PFSK-1 (cell line): ENCODE data around the gene CEP83. TPM values are rescaled to one million over a fixed set of nuclear protein-coding genes. Genes with fewer than 3 reads are reported as not detected.

Experiments
- FOXP2 ChIP-seq: optimal IDR thresholded peaks from 2 replicates; pipeline ENCODE3; 2011; ENCODE audit warnings: borderline replicate concordance, control low read depth, inconsistent platforms; ENCODE audit not compliant: insufficient read depth; ENCODE audit errors: extremely low read length, extremely low read depth
- POLR2AphosphoS5 ChIP-seq: IDR thresholded peaks from 2 replicates; pipeline ENCODE4 v1.6.1; 2012; ENCODE audit warnings: low read depth, mild to moderate bottlenecking, control low read depth, low read length, moderate library complexity
- SIN3A ChIP-seq: IDR thresholded peaks from 2 replicates; pipeline ENCODE4 v1.6.1; 2012; ENCODE audit warnings: mild to moderate bottlenecking, low read length, moderate library complexity, borderline replicate concordance; ENCODE audit not compliant: insufficient read depth
- TAF1 ChIP-seq: IDR thresholded peaks from 2 replicates; pipeline ENCODE4 v1.6.1; 2012; ENCODE audit warnings: low read length, control low read depth, borderline replicate concordance; ENCODE audit not compliant: insufficient read depth
- polyA plus RNA-seq: library from polyadenylated mRNA; unstranded; fragments of >200 nt; gene quantifications from one replicate; pipeline ENCODE4 v1.2.1, GENCODE V29; 2012; ENCODE audit warnings: low read depth, missing spikeins; ENCODE audit not compliant: insufficient read length
- TF ChIP-seq, protein P1 (sequence below), 2 experiments: IDR thresholded peaks; 2 replicates each; pipeline versions ENCODE4 v1.6.1 to v1.8.0; 2011 to 2012; ENCODE audit warnings: low read depth in 2 of 2, low read length in 2 of 2, control low read depth in 1 of 2, inconsistent platforms in 1 of 2, mild to moderate bottlenecking in 1 of 2, moderate library complexity in 1 of 2; ENCODE audit not compliant: insufficient read depth in 1 of 2

The CEP83 gene, protein sequence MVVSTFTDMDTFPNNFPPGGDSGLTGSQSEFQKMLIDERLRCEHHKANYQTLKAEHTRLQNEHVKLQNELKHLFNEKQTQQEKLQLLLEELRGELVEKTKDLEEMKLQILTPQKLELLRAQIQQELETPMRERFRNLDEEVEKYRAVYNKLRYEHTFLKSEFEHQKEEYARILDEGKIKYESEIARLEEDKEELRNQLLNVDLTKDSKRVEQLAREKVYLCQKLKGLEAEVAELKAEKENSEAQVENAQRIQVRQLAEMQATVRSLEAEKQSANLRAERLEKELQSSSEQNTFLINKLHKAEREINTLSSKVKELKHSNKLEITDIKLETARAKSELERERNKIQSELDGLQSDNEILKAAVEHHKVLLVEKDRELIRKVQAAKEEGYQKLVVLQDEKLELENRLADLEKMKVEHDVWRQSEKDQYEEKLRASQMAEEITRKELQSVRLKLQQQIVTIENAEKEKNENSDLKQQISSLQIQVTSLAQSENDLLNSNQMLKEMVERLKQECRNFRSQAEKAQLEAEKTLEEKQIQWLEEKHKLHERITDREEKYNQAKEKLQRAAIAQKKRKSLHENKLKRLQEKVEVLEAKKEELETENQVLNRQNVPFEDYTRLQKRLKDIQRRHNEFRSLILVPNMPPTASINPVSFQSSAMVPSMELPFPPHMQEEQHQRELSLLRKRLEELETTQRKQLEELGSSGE
- 6.7 TPM for polyA plus RNA-seq

- TF ChIP-seq TAF1 (0 out of 2 replicates have a peak, but pooled peaks have one; percentile 67), SIN3A (no peak), FOXP2 (peak; percentile 74), POLR2AphosphoS5 (peak; percentile 96)
- TF ChIP-seq, protein P1, sequence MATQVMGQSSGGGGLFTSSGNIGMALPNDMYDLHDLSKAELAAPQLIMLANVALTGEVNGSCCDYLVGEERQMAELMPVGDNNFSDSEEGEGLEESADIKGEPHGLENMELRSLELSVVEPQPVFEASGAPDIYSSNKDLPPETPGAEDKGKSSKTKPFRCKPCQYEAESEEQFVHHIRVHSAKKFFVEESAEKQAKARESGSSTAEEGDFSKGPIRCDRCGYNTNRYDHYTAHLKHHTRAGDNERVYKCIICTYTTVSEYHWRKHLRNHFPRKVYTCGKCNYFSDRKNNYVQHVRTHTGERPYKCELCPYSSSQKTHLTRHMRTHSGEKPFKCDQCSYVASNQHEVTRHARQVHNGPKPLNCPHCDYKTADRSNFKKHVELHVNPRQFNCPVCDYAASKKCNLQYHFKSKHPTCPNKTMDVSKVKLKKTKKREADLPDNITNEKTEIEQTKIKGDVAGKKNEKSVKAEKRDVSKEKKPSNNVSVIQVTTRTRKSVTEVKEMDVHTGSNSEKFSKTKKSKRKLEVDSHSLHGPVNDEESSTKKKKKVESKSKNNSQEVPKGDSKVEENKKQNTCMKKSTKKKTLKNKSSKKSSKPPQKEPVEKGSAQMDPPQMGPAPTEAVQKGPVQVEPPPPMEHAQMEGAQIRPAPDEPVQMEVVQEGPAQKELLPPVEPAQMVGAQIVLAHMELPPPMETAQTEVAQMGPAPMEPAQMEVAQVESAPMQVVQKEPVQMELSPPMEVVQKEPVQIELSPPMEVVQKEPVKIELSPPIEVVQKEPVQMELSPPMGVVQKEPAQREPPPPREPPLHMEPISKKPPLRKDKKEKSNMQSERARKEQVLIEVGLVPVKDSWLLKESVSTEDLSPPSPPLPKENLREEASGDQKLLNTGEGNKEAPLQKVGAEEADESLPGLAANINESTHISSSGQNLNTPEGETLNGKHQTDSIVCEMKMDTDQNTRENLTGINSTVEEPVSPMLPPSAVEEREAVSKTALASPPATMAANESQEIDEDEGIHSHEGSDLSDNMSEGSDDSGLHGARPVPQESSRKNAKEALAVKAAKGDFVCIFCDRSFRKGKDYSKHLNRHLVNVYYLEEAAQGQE (IDR thresholded peaks at IDR 0.05; ENCODE audit: insufficient read depth in 1 of 2, low read depth in 2 of 2, low read length in 2 of 2) = no peak
These were observed at the start of gene CEP83 for GRCh38 chr12:94459728-94460615. Gene CEP83 (minus strand): TSS chr12:94459867. CDS start chr12:94412490, 47,377 bp downstream.

DNA sequence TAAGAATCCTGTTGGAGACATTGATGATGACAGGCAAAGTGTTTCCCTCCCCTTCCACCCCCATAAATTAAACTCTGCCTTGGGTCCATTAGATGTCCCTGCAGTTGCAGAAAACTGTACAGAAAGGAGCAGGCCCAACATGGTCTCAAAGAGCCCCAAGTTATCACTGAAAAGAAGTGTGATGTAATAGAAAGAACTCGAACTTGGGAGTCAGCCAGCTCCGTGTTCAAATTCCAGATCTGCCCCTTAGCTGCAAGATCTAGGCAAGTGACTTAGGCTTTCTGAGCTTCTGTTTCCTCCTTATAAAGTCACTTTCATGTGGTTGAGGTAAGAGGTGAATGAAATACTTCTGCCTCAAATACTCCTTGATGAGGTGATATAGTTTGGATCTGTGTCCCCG lies 49.6 kb upstream of the CEP83 start:
- TF ChIP-seq, protein P1 (IDR thresholded peaks at IDR 0.05; ENCODE audit: insufficient read depth in 1 of 2, low read depth in 2 of 2, low read length in 2 of 2) = no peak
- TF ChIP-seq FOXP2 (no peak), POLR2AphosphoS5 (no peak), SIN3A (no peak), TAF1 (no peak)

DNA sequence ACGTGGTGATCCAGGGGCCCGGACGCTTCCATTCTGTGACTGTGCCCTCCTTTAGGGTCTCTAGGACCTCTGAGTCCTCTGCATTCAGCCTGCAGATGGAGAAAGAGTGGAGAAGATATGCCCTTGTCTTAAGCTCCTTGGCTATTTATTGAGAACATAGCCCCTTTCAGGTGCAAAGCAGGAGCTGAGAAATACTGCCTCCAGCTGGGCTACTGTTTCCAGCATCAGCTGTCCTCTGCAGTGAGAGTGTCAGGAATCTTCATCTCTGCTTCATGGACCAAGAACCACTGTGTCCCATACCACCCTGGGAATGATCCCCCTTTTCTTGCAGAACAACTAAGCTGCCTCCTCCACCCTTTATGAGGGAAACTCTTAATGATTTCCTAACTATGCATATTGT lies 47.8 kb upstream of the CEP83 start:
- TF ChIP-seq, protein P1 (IDR thresholded peaks at IDR 0.05; ENCODE audit: insufficient read depth in 1 of 2, low read depth in 2 of 2, low read length in 2 of 2) = no peak
- TF ChIP-seq SIN3A (no peak), POLR2AphosphoS5 (no peak), TAF1 (no peak), FOXP2 (no peak)

GRCh38 chr12:94504386-94504785 lies 44.7 kb upstream of the CEP83 start:
- TF ChIP-seq, protein P1 (IDR thresholded peaks at IDR 0.05; ENCODE audit: insufficient read depth in 1 of 2, low read depth in 2 of 2, low read length in 2 of 2) = no peak
- TF ChIP-seq TAF1 = no peak
- TF ChIP-seq POLR2AphosphoS5 = no peak
- no peak for TF ChIP-seq SIN3A
- no peak for TF ChIP-seq FOXP2
